Tibial nerve (tissue), 4 donors: ENCODE data around the gene RIN3. TPM values are rescaled to one million over a fixed set of nuclear protein-coding genes. Genes with fewer than 3 reads are reported as not detected.

Experiments
- DNase-seq, 2 donors: peaks; one replicate each; pipeline ENCODE4 v3.0.0-alpha.2; 2019; ENCODE audit warnings: low spot score in 2 of 2
- H3K27ac ChIP-seq, 4 donors: fragments of 200-600 bp; sonication (generic) in 3 of 4; one replicate each; pipeline ENCODE4 v1.5.1; 2017 to 2019; ENCODE audit warnings: mild to moderate bottlenecking in 1 of 4
- H3K27me3 ChIP-seq, 2 donors: fragments of 200-600 bp; sonication (generic) in 1 of 2; one replicate each; pipeline versions ENCODE4 v1.5.1 to v1.6.0; 2017 to 2019
- H3K36me3 ChIP-seq, 3 donors: fragments of 200-600 bp; sonication (generic); one replicate each; pipeline ENCODE4 v1.5.1; 2018 to 2019
- H3K4me1 ChIP-seq, 4 donors: fragments of 200-600 bp; sonication (generic) in 3 of 4; one replicate each; pipeline ENCODE4 v1.5.1; 2017 to 2019
- H3K4me3 ChIP-seq, 4 donors: fragments of 200-600 bp; sonication (generic) in 3 of 4; one replicate each; pipeline ENCODE4 v1.5.1; 2017 to 2019; ENCODE audit warnings: mild to moderate bottlenecking in 1 of 4, moderate library complexity in 1 of 4
- H3K9me3 ChIP-seq, 4 donors: fragments of 200-600 bp; sonication (generic) in 3 of 4; one replicate each; pipeline ENCODE4 v1.5.1; 2017 to 2019
- EP300 ChIP-seq, 2 donors: sonication (generic); formaldehyde crosslinking; IDR thresholded peaks; one replicate each; pipeline ENCODE4 v1.6.1; 2017; ENCODE audit warnings: antibody characterized with exemption in 2 of 2, mild to moderate bottlenecking in 1 of 2
- POLR2A ChIP-seq, 2 donors: fragments of 450-650 bp; IDR thresholded peaks; one replicate each; pipeline ENCODE4 v1.6.1; 2017; ENCODE audit warnings: antibody characterized with exemption in 2 of 2, mild to moderate bottlenecking in 2 of 2, moderate library complexity in 2 of 2
- WGBS, 2 donors: methylation state at CpG; one replicate each; pipeline ENCODE4 v1.1.5; 2018; 5-methylcytosine and 5-hydroxymethylcytosine counted together
- total RNA-seq, 4 donors: library from RNA; depleted of rRNA; stranded (reverse); fragments of >200 nt; gene quantifications; one replicate each; pipeline ENCODE4 v1.1.0, GENCODE V29; 2016
- TF ChIP-seq, protein P1 (sequence below), 5 experiments: fragments of 200-600 bp in 3 of 5; fragments of 450-650 bp in 2 of 5; sonication (generic) in 3 of 5; IDR thresholded peaks; one replicate each; pipeline ENCODE4 v1.5.1; 2016 to 2019; ENCODE audit warnings: antibody characterized with exemption in 5 of 5, mild to moderate bottlenecking in 3 of 5, moderate library complexity in 2 of 5

Gene RIN3
- total RNA-seq, 4 donors from 2014 or later: 14.2 to 34.2 (median 15.5) TPM

DNA sequence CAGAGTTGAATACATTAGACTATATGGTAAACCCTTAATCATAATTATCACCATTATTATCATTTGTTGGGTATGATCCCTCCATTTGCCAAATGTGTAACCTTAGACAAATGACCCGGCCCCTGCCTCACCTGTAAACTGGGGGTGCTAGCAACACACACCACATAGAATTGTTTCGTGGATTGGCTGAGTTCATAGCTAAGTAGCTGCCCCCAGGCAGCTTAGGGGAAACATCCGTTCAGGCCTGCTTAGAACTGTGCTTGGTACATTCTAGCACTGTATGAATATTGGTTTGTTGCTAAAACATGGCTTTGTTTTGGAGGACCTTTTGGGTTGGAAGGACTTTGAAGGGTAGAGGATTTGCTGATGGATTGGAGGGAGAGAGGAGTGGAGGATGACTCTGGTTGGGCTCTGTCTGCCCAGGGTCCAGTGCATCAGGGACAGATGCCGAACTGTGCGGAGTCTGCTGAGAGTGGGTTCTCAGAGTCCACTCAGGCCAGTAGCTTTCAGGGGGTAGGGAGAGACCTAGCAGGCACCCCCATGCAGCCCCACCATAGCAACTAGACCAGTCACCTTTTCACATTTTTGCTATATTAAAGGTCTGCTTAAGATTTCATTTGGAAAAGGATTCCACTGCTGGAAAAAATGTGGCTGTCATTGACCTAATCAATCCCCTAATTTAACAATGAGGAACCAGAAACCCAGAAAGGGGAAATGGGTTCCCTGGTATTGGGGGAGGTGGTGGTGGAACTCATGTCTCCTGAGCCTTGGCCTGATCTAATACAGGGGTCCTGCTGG, 2.2 kb downstream of the RIN3 start:
- TF ChIP-seq, protein P1, sequence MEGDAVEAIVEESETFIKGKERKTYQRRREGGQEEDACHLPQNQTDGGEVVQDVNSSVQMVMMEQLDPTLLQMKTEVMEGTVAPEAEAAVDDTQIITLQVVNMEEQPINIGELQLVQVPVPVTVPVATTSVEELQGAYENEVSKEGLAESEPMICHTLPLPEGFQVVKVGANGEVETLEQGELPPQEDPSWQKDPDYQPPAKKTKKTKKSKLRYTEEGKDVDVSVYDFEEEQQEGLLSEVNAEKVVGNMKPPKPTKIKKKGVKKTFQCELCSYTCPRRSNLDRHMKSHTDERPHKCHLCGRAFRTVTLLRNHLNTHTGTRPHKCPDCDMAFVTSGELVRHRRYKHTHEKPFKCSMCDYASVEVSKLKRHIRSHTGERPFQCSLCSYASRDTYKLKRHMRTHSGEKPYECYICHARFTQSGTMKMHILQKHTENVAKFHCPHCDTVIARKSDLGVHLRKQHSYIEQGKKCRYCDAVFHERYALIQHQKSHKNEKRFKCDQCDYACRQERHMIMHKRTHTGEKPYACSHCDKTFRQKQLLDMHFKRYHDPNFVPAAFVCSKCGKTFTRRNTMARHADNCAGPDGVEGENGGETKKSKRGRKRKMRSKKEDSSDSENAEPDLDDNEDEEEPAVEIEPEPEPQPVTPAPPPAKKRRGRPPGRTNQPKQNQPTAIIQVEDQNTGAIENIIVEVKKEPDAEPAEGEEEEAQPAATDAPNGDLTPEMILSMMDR (IDR thresholded peaks at IDR 0.05): no peak
- TF ChIP-seq POLR2A (IDR thresholded peaks at IDR 0.05) (no peak), EP300 (IDR thresholded peaks at IDR 0.05) (no peak)
- DNase-seq: no peak
- H3K4me1 ChIP-seq: peaks cover 0 to 47% (median 7%) of the 10 kb centered on the region in 4 donors
- peaks cover 0 to 8% of the 10 kb centered on the region in 2 donors for H3K27me3 ChIP-seq
- WGBS, 2 donors: 91% methylated on average over 5 of the region's 5 CpGs
- H3K4me3 ChIP-seq: peak overlapping the region in 1 of 4 donors; percentile 79
- H3K27ac ChIP-seq: peak overlapping the region in 1 of 4 donors; percentile 87
- no peaks in the 10 kb centered on the region for H3K36me3 ChIP-seq
- H3K9me3 ChIP-seq: no peaks in the 10 kb centered on the region

DNA sequence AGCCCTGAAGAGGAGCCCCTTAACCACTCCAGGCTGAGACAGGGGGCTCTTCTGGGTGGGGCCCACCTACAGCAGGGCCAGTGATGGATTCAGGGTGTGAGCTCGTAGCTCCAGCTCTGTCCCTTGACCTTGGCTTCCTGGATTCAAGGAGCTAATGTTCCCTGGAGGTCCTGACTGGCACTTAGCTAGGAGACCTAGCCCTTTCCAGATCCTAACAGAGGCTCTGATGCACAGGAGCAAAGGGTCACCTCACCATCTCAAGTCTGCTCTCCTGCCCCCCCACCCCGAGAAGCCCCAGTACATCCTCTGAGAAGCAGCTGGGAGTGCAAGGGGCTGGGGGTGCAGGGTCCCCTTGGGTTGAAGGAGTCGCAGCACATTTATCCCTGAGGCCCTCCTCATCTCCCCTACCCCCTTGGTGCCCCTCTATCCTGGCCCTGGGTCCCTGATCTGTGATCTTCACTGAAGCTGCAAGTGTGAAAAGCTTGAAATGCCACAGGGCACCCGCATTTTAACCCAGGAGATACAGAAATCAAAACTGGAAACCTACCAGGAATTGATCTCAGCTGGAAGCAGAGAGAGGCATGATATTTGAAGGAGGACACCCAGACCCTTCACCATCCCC, 2.9 kb downstream of the RIN3 start:
- H3K4me3 ChIP-seq: no peak overlapping the region
- DNase-seq: no peak
- H3K4me1 ChIP-seq: peaks cover 0 to 40% (median 7%) of the 10 kb centered on the region in 4 donors

DNA sequence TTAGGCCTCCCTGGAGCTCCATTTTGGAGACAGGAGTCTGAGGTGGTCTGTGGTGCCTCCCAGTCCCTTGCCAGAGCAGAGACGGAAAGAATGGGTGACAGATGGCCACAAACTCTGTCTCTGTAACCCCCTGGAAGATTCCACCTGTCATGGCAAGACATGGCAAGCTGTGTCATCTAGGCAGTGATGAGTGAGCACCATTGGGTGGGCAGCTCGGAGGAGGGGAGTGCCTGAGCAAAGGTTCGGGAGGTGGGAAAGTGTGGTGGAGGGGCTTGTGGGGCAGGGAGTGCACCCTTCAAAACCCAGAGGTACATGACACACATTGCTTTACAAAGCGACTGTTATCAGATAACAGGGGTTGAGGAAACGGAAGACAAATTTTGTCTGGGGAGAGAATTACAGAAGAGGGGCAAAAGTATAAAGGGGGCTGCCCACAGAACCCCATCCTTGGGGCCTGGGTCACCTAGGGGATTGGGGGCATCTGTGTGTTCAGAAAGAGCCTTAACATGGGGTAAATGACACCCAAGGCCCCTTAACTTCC, 3.5 kb downstream of the RIN3 start:
- no peaks in the 10 kb centered on the region for H3K9me3 ChIP-seq
- H3K4me1 ChIP-seq: peaks cover 0 to 39% (median 7%) of the 10 kb centered on the region in 4 donors
- H3K27ac ChIP-seq: no peak overlapping the region
- 93 to 94% methylated on average over 5 of the region's 5 CpGs for WGBS, 2 donors
- peaks cover 0 to 8% of the 10 kb centered on the region in 2 donors for H3K27me3 ChIP-seq
- TF ChIP-seq POLR2A (IDR thresholded peaks at IDR 0.05) (no peak), EP300 (IDR thresholded peaks at IDR 0.05) (no peak)
- TF ChIP-seq, protein P1 (IDR thresholded peaks at IDR 0.05): no peak
- no peak overlapping the region for H3K4me3 ChIP-seq
- no peak for DNase-seq
- no peaks in the 10 kb centered on the region for H3K36me3 ChIP-seq

More for the DNA sequence above, 2.9 kb downstream of the RIN3 start:
- WGBS, 2 donors: 84 to 86% methylated on average over 3 of the region's 4 CpGs
- no peak overlapping the region for H3K27ac ChIP-seq
- H3K27me3 ChIP-seq: peaks cover 0 to 8% of the 10 kb centered on the region in 2 donors
- H3K9me3 ChIP-seq: no peaks in the 10 kb centered on the region
- no peak for TF ChIP-seq EP300 (IDR thresholded peaks at IDR 0.05)
- no peak for TF ChIP-seq POLR2A (IDR thresholded peaks at IDR 0.05)
- TF ChIP-seq, protein P1 (IDR thresholded peaks at IDR 0.05): no peak
- H3K36me3 ChIP-seq: no peaks in the 10 kb centered on the region

DNA sequence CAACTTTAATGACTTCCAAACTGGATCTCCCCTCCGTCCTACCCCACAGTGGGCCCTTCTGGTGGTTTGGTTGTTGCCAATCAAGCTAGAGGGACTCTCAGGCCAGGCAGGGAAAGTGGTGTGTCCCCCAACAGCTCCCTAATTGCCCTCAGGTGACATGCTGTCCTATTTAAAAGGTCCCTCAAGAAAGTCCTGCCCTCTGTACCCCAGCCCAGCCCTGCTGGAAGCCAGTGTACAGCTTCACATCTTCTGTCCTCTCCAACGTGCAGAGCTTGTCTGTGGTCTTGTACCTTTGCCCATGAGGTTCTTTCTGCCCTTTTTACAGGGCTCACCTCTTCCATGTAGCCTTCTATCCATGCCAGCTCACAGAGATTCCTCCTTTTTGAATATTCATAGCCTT, 4.2 kb downstream of the RIN3 start:
- 68 to 74% methylated on average over 2 of the region's 2 CpGs for WGBS, 2 donors
- no peak for TF ChIP-seq POLR2A (IDR thresholded peaks at IDR 0.05)
- no peak for TF ChIP-seq EP300 (IDR thresholded peaks at IDR 0.05)
- H3K36me3 ChIP-seq: no peaks in the 10 kb centered on the region
- H3K9me3 ChIP-seq: no peaks in the 10 kb centered on the region
- H3K27me3 ChIP-seq: peaks cover 0 to 8% of the 10 kb centered on the region in 2 donors
- H3K4me3 ChIP-seq: no peak overlapping the region
- no peak overlapping the region for H3K27ac ChIP-seq
- no peak for DNase-seq
- peaks cover 0 to 37% (median 7%) of the 10 kb centered on the region in 4 donors for H3K4me1 ChIP-seq

DNA sequence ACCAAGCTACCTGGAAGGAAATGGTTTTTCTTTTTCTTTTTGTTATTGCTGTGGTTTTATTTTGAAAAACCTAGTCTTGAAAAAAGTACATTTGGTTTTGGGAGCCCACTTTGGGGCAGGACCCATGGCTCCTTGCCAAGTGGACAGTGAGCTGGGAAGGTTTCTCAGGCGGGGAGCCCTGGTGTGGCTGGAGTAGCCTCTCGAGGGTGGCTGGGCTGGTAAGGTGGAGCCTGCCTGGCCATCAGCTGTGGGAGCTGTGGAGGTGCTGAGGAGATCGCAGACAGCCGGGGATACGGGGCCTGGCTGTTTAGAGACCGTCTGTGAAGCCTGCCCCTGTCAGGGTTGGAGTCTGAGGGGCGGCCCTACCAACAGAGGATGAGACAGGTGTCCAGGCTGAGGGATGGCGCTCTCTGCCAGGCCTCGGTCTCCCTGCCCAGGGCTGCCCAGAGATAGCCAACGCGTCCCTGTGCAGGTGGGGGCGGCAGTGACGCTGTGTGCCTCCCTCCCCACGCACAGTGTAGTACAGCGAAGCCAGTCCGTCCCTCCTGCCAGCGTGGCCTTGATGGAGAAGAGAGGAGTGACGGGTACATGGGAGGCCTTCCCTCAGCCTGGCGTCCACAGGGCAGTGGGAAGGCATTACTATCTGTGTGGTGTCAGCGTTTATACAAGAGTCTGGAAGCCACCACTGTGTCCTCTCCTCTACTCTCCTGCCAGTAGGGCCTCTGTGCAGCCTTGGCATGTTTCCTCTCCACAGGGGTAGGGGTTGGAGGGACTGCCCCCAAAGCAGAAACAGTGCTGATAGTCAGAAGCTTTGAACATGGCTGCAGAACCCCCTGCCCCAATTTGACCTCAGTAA, 5.9 kb downstream of the RIN3 start:
- Histone ChIP-seq H3K27ac (no peak overlapping the region), H3K27me3 (peaks cover 0 to 2% of the 10 kb centered on the region in 2 donors), H3K36me3 (no peaks in the 10 kb centered on the region), H3K4me1 (peaks cover 0 to 22% (median 3%) of the 10 kb centered on the region in 4 donors), H3K4me3 (no peak overlapping the region), H3K9me3 (no peaks in the 10 kb centered on the region)
- TF ChIP-seq POLR2A (IDR thresholded peaks at IDR 0.05) (no peak), EP300 (IDR thresholded peaks at IDR 0.05) (no peak)
- TF ChIP-seq, protein P1 (IDR thresholded peaks at IDR 0.05): no peak
- DNase-seq: no peak
- WGBS, 2 donors: 82 to 92% methylated on average over 16 to 20 of the region's 20 CpGs
